ENCODE results near the gene EXOC8.

The EXOC8 gene, protein sequence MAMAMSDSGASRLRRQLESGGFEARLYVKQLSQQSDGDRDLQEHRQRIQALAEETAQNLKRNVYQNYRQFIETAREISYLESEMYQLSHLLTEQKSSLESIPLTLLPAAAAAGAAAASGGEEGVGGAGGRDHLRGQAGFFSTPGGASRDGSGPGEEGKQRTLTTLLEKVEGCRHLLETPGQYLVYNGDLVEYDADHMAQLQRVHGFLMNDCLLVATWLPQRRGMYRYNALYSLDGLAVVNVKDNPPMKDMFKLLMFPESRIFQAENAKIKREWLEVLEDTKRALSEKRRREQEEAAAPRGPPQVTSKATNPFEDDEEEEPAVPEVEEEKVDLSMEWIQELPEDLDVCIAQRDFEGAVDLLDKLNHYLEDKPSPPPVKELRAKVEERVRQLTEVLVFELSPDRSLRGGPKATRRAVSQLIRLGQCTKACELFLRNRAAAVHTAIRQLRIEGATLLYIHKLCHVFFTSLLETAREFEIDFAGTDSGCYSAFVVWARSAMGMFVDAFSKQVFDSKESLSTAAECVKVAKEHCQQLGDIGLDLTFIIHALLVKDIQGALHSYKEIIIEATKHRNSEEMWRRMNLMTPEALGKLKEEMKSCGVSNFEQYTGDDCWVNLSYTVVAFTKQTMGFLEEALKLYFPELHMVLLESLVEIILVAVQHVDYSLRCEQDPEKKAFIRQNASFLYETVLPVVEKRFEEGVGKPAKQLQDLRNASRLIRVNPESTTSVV

DNA sequence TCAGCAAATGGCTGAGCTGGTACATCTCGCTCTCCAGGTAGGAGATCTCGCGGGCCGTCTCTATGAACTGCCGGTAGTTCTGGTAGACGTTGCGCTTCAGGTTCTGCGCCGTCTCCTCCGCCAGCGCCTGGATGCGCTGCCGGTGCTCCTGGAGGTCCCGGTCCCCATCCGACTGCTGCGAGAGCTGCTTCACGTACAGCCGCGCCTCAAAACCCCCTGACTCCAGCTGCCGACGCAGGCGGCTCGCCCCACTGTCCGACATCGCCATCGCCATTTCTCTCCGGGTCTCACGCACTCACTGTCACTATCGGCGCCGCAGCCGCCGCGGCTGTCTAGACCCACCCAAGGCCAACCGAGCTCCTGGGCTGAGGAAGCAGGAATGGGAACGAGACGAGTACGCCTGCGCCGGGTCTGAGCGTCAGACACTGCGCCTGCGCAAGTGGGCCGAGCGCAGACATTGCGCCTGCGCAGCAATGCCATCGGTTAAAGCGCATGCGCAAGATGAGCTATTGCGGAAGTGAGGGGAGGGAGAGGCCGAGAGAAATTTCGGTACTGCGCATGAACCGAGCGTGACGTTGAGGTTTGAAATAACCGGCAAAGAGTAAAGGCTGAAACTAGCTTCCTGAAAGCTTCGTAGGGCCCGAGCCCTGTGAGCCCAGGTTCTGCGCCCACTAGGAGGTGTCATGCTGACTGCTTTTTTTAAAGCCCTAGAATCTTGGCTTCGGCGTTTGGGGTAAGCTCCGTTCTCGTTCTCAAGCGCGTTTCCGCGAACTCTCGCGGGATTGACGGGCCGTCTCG lies at the start of gene EXOC8:
Gene EXOC8 (minus strand): TSS at position 381 of the 798 bp plus-strand sequence. CDS start 107 bp downstream, at position 274.
- H3K4me3 ChIP-seq (ENCODE audit: severe bottlenecking) = peak within 1 kb of the TSS; percentile 79
- ATAC-seq (ENCODE audit: low read depth) (peak; percentile 78), DNase-seq (ENCODE audit: low spot score) (peak; percentile 84)
- TF ChIP-seq, protein P1, sequence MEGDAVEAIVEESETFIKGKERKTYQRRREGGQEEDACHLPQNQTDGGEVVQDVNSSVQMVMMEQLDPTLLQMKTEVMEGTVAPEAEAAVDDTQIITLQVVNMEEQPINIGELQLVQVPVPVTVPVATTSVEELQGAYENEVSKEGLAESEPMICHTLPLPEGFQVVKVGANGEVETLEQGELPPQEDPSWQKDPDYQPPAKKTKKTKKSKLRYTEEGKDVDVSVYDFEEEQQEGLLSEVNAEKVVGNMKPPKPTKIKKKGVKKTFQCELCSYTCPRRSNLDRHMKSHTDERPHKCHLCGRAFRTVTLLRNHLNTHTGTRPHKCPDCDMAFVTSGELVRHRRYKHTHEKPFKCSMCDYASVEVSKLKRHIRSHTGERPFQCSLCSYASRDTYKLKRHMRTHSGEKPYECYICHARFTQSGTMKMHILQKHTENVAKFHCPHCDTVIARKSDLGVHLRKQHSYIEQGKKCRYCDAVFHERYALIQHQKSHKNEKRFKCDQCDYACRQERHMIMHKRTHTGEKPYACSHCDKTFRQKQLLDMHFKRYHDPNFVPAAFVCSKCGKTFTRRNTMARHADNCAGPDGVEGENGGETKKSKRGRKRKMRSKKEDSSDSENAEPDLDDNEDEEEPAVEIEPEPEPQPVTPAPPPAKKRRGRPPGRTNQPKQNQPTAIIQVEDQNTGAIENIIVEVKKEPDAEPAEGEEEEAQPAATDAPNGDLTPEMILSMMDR (IDR thresholded peaks at IDR 0.05; ENCODE audit: poor library complexity, severe bottlenecking) = no peak
- peaks cover 26% of the 10 kb centered on the region for H3K4me1 ChIP-seq (ENCODE audit: insufficient read depth, poor library complexity, severe bottlenecking)
- H3K27ac ChIP-seq (ENCODE audit: poor library complexity, severe bottlenecking) = peak within 1 kb of the TSS; percentile 80
- H3K27me3 ChIP-seq (ENCODE audit: insufficient read depth, poor library complexity, severe bottlenecking) = no peaks in the 10 kb centered on the region
- no peaks in the 10 kb centered on the region for H3K9me3 ChIP-seq (ENCODE audit: severe bottlenecking)
- peaks cover 35% of the 10 kb centered on the region for H3K36me3 ChIP-seq (ENCODE audit: low read depth)

DNA sequence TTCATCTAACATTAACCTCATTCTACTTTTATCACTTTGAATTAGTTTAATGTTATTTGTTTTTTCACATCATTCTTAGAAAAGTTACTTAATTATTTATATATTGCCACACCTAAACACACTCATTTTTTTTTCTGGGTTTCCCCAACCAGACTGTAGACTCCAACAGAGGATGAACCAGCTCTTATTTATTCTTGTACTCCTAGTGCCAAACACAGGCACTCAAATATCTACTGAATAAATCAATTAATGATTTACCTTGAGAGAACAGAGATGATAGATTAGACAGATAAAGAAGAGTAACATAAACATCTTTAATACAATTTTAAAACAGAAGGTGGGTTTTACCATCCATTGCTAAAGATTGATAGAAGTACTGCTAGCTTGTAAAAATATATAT lies 48.8 kb upstream of the EXOC8 start:
- ATAC-seq (ENCODE audit: low read depth) = no peak
- no peaks in the 10 kb centered on the region for H3K9me3 ChIP-seq (ENCODE audit: severe bottlenecking)
- H3K36me3 ChIP-seq (ENCODE audit: low read depth) = no peaks in the 10 kb centered on the region
- H3K4me3 ChIP-seq (ENCODE audit: severe bottlenecking) = no peak overlapping the region
- H3K27ac ChIP-seq (ENCODE audit: poor library complexity, severe bottlenecking) = peak overlapping the region; percentile 46
- H3K4me1 ChIP-seq (ENCODE audit: insufficient read depth, poor library complexity, severe bottlenecking) = peaks cover 50% of the 10 kb centered on the region
- TF ChIP-seq, protein P1 (IDR thresholded peaks at IDR 0.05; ENCODE audit: poor library complexity, severe bottlenecking) = no peak
- H3K27me3 ChIP-seq (ENCODE audit: insufficient read depth, poor library complexity, severe bottlenecking) = no peaks in the 10 kb centered on the region
- DNase-seq (ENCODE audit: low spot score) = no peak

GRCh38 chr1:231385416-231385748 lies 47.7 kb upstream of the EXOC8 start:
- peak; percentile 62 for ATAC-seq (ENCODE audit: low read depth)
- TF ChIP-seq, protein P1 (IDR thresholded peaks at IDR 0.05; ENCODE audit: poor library complexity, severe bottlenecking) = no peak

DNA sequence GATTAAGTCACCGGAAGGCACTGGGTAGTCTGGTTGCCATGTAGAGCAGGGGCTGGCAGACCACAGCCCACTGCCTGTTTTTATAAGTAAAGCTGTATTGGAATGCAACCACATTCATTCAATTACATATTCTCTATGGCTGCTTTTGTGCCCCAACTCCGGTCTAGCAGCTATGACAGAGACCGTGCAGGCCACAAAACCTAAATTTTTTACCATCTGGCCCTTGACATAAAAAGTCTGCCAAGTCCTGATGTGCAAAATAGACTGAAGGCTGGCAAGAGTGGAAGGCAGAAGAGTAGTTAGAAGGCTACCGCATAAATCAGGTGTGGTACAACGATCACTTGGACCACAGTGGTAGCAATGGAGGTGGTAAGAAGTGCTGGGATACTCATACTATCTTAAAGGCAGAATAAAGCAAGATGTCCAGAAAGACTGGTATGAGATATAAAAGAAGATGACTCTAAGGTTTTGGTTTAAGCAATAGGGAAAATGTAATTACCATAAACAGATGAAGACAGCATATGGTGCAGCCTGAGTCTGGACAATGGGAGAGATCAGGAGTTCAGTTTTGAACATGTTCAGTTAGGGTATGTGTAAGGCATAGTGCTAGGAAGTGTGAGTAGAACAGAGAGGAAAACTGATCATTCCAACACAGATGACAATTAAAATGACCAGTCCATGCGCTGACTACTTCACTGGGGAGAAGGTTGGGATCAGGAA lies 47.2 kb upstream of the EXOC8 start:
- Histone ChIP-seq H3K27me3 (ENCODE audit: insufficient read depth, poor library complexity, severe bottlenecking) (no peaks in the 10 kb centered on the region), H3K4me3 (ENCODE audit: severe bottlenecking) (no peak overlapping the region), H3K36me3 (ENCODE audit: low read depth) (no peaks in the 10 kb centered on the region), H3K4me1 (ENCODE audit: insufficient read depth, poor library complexity, severe bottlenecking) (peaks cover 42% of the 10 kb centered on the region), H3K27ac (ENCODE audit: poor library complexity, severe bottlenecking) (peak overlapping the region; percentile 46), H3K9me3 (ENCODE audit: severe bottlenecking) (no peaks in the 10 kb centered on the region)
- TF ChIP-seq, protein P1 (IDR thresholded peaks at IDR 0.05; ENCODE audit: poor library complexity, severe bottlenecking) = no peak
- DNase-seq (ENCODE audit: low spot score) (no peak), ATAC-seq (ENCODE audit: low read depth) (no peak)

More at GRCh38 chr1:231385416-231385748, 47.7 kb upstream of the EXOC8 start:
- peak overlapping the region; percentile 46 for H3K27ac ChIP-seq (ENCODE audit: poor library complexity, severe bottlenecking)
- no peaks in the 10 kb centered on the region for H3K9me3 ChIP-seq (ENCODE audit: severe bottlenecking)
- DNase-seq (ENCODE audit: low spot score) = no peak
- no peak overlapping the region for H3K4me3 ChIP-seq (ENCODE audit: severe bottlenecking)
- no peaks in the 10 kb centered on the region for H3K36me3 ChIP-seq (ENCODE audit: low read depth)
- H3K4me1 ChIP-seq (ENCODE audit: insufficient read depth, poor library complexity, severe bottlenecking) = peaks cover 47% of the 10 kb centered on the region
- no peaks in the 10 kb centered on the region for H3K27me3 ChIP-seq (ENCODE audit: insufficient read depth, poor library complexity, severe bottlenecking)

Measured in RWPE2 (cell line).